GM18519 (cell line): ENCODE data around the gene OLFML2A.
A peak's percentile ranks its signal among the peaks of the same experiment; 100 is the strongest.
"Not testable (repeated sequence)": the region's sequence is repeated elsewhere in the genome, so short reads cannot be mapped to it uniquely, and the experiment has no call there.

Source experiments
- ATAC-seq: cut with Tn5 transposase; IDR thresholded peaks from one replicate; pipeline ENCODE4 v1.9.1; 2021; ENCODE audit warnings: mild to moderate bottlenecking, moderate library complexity; ENCODE audit not compliant: unreplicated experiment, low FRiP score

The OLFML2A gene

DNA sequence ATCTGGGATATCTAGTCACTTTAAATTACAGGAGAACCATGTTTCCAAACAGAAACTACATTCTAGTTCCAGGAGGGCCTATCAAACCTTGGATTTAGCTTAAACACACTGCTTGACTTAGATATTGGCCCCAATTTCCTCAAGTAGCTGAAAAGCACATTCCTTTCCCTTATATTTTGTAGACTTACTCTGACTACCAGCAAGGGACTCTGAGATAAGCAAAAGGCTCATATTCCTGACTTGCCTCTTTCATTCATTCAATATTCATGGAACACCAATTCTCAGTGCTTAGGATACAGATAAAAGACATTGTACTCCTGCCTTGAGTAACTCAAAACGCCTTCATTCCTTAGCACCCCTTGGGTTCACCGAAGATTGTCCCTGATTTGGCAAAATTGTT, 17.6 kb upstream of the OLFML2A start:
- no peak for ATAC-seq

- ATAC-seq, result no peak
These were observed 16.2 kb upstream of the OLFML2A start for GRCh38 chr9:124760719-124761118.

DNA sequence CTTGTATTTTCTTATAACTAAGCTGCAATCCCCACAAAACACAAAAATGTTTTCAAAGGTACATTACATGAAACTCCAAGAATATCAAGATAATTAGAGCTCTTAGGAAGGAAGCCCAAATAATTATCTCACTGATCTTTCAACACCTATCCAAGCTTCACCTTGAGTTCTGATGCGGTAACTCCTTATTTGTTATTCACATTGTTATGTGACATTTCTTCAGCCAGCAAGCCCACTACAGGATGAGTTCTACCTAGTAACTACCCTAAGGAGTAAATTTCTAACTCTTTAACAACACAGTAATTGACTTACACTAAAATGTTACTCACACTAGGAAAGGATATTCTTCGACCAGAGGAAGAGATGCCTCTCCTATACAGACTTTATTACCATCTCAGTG, 15.7 kb upstream of the OLFML2A start:
- ATAC-seq, result no peak

- no peak for ATAC-seq
These were observed 15.2 kb upstream of the OLFML2A start for GRCh38 chr9:124761710-124762109.

GRCh38 chr9:124762633-124763032, 14.3 kb upstream of the OLFML2A start:
- no peak for ATAC-seq

DNA sequence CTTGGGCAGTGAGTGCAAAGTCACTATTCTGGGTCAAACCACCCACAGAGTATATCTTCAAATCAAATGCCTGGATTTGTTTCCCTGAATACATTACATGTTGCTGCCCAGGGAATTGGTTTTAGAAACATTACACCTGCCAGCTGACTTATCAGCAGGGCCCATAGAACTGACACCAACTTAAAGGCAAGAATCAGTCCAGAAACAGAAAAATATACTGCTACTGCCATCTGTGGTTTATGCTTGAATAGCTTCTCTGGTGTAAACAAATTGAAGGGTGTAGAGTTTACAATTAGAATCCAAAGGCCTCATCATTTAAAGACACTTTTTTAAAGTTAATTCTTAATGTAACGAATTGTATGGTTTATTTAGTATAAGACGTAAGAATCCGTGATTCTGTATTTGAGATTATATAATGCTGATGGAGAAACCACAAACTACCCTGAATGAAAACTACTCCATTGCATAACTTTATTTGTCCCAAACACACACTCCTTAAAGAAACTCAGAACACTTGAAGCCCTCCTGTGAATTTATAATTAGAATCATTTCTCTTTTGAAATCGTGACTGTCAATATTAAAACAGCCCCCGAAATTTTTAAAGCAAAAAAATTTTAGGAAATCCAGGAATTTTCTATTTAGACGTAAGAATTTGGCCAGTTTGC, 12.0 kb upstream of the OLFML2A start:
- no peak for ATAC-seq

DNA sequence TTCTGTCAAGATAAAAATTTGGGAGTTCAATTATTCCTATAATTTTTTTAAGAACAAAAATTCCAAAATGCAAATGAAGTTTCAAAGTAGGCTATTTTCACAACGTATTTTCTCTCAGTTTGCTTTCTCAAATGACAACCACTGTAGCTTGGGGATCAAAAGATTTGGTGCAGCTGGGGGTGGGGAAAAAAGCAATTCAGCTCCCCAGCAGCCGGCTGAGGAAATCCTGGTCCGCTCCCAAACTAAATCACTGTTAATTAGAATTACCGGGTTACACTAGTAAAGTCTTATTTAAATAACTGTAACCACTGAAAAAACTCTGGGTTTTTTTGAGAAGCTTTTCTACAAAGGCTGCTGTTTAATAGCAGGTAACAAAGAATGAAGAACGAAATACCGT, 11.5 kb upstream of the OLFML2A start:
- no peak for ATAC-seq

GRCh38 chr9:124766326-124766725, 10.6 kb upstream of the OLFML2A start:
- no peak for ATAC-seq

DNA sequence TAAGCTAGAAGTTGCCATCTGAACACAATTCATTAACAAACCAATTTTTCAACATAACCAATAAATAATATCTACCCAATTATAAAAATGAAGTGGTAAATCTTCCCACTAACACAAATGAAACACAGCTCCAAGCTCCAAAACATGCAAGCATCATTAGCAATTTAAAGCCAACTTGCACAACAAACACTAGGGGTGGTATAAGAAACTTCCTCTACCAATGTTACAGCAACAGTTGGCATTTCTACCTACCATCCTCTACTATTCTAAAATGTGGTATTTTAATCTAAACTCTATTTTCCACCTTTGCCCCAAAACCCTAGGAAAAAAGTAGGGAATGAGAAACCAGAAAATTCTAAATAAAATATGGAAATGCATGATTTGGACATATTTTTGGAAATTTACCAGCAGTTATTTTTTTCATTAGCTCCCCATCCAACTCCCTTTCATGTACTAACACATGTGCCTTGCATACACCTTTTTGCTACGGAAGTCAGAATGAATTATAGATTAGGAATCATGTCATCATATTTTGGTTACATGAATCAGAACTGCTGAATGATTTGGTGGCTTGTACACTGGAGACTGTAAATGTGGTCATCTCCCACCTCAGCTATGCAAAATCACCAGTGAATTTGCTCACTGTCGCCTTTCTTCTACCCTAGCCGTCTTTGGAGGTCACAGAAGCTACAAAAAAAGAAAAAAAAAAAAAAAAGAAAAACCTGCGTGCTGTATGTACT, 9.9 kb upstream of the OLFML2A start:
- ATAC-seq, result no peak

GRCh38 chr9:124767821-124768220, 9.1 kb upstream of the OLFML2A start:
- ATAC-seq, result no peak

GRCh38 chr9:124768334-124768733, 8.6 kb upstream of the OLFML2A start:
- no peak for ATAC-seq

DNA sequence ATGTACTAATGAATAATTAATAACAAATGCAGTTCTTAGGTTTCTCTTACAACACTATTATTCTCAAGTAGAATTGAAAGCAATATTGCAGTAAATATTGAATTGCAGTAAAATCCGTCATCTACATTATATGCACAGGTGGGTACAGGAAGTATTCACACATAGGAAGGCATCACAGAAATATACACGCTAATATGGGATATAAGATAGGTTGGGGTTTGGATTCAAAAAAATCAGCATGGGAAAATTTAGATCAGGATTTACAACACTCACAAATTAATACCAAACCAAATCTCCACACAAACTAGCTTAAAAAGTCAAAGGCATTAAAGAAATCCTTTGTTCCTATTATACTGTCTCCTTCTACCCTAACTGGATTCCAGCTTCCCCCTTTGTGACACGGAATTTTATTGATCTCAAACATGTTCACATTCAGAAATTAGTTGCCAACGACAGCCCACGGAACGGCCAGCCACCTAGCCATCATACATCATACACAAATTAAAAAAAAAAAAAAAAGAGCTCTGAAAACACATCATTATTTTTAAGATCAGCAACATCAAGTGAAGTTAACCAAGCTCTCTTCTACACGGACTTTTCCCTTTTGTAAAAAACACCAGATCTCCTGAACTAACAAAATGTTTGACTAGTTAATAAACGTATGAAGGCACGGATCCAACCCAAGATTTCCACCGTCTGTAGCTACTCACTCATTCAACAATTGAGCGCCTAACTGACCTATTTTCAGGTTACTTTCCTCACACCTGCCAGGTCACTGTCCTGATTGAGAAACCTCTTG, 8.0 kb upstream of the OLFML2A start:
- no peak for ATAC-seq

DNA sequence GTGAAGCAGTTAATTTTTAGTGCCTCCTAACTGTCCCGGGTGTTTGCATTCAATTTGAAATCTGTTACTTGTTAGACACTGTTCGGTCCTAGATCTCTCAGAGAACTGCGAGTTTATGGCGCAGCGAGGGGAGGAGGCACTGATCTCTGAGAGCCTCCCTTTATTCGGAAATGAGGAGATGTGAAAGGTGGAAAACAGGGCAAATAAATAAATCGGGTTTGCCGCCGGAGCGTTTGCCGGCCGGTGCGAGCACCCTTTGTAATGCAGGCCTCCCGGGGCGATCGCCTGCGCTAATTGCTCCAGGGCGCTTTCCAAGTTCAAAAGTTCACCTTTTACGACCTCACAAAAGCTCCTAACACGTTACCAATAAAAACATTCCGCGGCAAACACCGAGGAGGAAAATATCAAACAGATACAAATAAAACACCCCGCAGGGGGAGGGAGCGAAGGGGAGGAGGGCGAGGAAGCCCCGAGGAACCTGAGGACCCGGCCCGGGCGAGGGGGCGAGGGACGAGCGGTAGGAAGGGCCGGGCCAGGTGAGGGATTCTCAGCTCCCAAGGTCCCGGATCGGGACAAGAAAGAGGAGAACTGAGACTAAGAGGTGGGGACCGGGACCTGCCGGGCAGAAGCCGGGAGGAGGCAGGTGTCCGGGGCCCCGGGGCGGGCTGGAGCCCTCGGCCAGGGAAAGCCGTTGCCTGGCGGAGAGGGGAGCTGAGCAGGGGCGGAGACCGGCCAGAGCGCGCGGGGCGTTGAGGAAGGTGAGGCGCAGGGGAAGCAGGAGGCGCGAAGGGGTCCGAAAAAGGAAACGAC, 7.2 kb upstream of the OLFML2A start:
- ATAC-seq, result no peak

- ATAC-seq, result no peak
These were observed 6.4 kb upstream of the OLFML2A start for GRCh38 chr9:124770359-124771020.

- ATAC-seq, result peak; percentile 75
These were observed 5.7 kb upstream of the OLFML2A start, which contains the start of gene NR6A1 for GRCh38 chr9:124771021-124771866. NR6A1 (minus strand) TSS chr9:124771311.

GRCh38 chr9:124771867-124772679, 4.9 kb upstream of the OLFML2A start:
- no peak for ATAC-seq

DNA sequence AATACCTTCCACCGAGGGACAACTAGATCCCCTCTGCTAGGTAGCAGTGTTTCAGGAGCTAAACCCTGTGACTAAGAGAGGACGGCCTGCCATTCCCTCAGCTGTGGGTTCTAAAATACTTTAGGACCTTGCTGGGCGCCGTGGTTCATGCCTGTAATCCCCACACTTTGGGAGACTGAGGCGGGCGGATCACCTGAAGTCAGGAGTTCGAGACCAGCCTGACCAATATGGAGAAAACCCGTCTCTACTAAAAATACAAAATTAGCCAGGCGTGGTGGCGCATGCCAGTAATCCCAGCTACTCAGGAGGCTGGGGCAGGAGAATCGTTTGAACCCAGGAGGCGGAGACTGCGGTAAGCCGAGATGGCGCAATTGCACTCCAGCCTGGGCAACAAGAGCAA, 4.1 kb upstream of the OLFML2A start:
- not testable (repeated sequence) for ATAC-seq

DNA sequence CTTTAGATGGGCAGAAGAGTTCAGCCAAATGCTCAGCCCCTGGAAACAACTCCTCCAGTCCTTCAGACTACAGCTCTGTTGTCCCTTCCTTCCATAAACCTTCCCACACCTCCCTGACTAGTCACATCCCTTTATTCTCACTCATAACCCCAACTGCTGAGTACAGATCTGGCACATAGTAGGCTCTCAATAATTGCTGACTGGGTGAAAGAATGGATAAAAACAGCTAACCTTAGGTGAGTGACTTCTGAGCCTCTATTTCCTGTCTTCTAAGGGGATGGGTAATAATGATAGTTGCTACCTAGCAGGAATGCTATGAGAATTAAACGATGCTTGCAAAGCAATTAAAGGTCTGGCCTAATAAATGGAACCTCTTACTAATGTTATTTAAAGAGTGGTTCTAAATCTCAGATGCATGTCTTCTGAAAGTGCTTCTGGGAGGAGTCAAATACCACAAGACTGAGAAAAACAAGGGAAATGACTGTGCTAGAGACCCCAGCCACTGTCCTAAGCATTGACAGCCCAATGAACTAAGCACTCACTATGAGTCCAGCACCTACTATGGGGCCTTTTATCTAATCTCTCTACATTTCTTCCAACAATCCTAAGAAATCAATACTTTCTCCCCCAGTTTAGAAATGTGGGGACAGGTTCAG, 3.3 kb upstream of the OLFML2A start:
- ATAC-seq, result no peak
